ENCODE measurements around the gene TUBB2B. TPM values are rescaled to one million over a fixed set of nuclear protein-coding genes. Genes with fewer than 3 reads are reported as not detected.

Gene TUBB2B
- total and polyA plus RNA-seq, 4 donors = 0.22 to 4.6 (median 3.2) TPM

- Histone ChIP-seq H3K9ac (ENCODE audit: low read depth in 1 of 2, low read length in 2 of 2) (no peak overlapping the region), H3K4me3 (ENCODE audit: low read depth in 1 of 3, low read length in 3 of 3) (peak overlapping the region in 1 of 3 donors; percentile 32), H3K36me3 (ENCODE audit: control insufficient read depth in 4 of 4, insufficient read depth in 3 of 4, low read depth in 1 of 4, low read length in 3 of 4) (no peaks in the 10 kb centered on the region), H3K9me3 (ENCODE audit: control insufficient read depth in 4 of 4, low read length in 3 of 4) (no peaks in the 10 kb centered on the region), H3K4me1 (ENCODE audit: control insufficient read depth in 4 of 4, insufficient read depth in 4 of 4, low read length in 3 of 4) (peaks cover 18 to 46% (median 34%) of the 10 kb centered on the region in 4 donors), H3K27ac (ENCODE audit: low read depth in 1 of 2, low read length in 2 of 2) (no peak overlapping the region), H3K27me3 (ENCODE audit: control insufficient read depth in 4 of 4, insufficient read depth in 4 of 4, low read length in 3 of 4) (peaks cover 0 to 11% (median 4%) of the 10 kb centered on the region in 4 donors)
- WGBS = 4% methylated on average over 62 of the region's 62 CpGs
- no peak for TF ChIP-seq TAF1 (conservative IDR thresholded peaks at IDR 0.05)
- no peak for TF ChIP-seq RXRA (IDR thresholded peaks at IDR 0.05)
- TF ChIP-seq, protein P1, sequence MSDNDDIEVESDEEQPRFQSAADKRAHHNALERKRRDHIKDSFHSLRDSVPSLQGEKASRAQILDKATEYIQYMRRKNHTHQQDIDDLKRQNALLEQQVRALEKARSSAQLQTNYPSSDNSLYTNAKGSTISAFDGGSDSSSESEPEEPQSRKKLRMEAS (IDR thresholded peaks at IDR 0.05) = no peak
- TF ChIP-seq CTCF (IDR thresholded peaks at IDR 0.05; ENCODE audit: low read depth, low read length, missing input control) = no peak
- TF ChIP-seq, protein P2, sequence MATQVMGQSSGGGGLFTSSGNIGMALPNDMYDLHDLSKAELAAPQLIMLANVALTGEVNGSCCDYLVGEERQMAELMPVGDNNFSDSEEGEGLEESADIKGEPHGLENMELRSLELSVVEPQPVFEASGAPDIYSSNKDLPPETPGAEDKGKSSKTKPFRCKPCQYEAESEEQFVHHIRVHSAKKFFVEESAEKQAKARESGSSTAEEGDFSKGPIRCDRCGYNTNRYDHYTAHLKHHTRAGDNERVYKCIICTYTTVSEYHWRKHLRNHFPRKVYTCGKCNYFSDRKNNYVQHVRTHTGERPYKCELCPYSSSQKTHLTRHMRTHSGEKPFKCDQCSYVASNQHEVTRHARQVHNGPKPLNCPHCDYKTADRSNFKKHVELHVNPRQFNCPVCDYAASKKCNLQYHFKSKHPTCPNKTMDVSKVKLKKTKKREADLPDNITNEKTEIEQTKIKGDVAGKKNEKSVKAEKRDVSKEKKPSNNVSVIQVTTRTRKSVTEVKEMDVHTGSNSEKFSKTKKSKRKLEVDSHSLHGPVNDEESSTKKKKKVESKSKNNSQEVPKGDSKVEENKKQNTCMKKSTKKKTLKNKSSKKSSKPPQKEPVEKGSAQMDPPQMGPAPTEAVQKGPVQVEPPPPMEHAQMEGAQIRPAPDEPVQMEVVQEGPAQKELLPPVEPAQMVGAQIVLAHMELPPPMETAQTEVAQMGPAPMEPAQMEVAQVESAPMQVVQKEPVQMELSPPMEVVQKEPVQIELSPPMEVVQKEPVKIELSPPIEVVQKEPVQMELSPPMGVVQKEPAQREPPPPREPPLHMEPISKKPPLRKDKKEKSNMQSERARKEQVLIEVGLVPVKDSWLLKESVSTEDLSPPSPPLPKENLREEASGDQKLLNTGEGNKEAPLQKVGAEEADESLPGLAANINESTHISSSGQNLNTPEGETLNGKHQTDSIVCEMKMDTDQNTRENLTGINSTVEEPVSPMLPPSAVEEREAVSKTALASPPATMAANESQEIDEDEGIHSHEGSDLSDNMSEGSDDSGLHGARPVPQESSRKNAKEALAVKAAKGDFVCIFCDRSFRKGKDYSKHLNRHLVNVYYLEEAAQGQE (IDR thresholded peaks at IDR 0.05) = no peak
- no peak for TF ChIP-seq JUND (IDR thresholded peaks at IDR 0.05)
- no peak for TF ChIP-seq YY1 (IDR thresholded peaks at IDR 0.05)
- no peak for TF ChIP-seq HNF4G (IDR thresholded peaks at IDR 0.05)
- TF ChIP-seq ATF3 (IDR thresholded peaks at IDR 0.05) = no peak
- no peak for DNase-seq (ENCODE audit: low spot score)
These were observed 1.5 kb upstream of the TUBB2B start for GRCh38 chr6:3228771-3229565.

DNA sequence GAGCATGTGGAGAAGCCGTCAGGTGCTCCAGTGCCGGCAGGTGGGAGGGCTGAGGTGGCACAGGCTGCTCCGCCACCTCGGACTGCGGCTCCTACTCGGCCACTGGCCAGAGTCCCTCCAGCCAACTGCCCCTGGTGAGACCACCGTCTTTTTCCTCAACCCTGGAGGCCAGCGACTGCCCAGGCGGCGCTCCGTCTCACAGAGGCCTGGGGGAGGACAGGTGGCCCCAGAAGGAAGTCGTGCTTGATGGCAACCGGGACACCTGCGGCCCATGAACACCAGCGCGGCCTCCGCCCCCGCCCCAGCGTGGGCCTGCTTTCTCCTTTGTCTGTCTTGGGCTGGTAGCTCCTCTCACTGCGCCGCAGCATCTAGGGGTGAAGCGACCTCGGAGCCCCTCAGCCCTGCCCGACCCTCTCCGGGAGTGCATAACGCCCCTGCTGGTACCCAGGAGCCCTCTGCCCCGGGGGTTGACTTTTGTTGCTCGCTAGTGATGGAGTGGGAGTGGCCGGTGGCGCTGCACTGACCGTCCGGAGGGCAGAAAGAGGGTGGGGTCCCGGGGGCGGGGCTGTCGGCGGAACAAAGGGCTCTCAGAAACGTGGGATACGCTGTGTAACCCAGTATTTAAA is 706 bp upstream of the TUBB2B start:
- Histone ChIP-seq H3K4me1 (ENCODE audit: control insufficient read depth in 4 of 4, insufficient read depth in 4 of 4, low read length in 3 of 4) (peaks cover 18 to 46% (median 34%) of the 10 kb centered on the region in 4 donors), H3K27me3 (ENCODE audit: control insufficient read depth in 4 of 4, insufficient read depth in 4 of 4, low read length in 3 of 4) (peaks cover 0 to 11% (median 3%) of the 10 kb centered on the region in 4 donors), H3K9me3 (ENCODE audit: control insufficient read depth in 4 of 4, low read length in 3 of 4) (no peaks in the 10 kb centered on the region), H3K9ac (ENCODE audit: low read depth in 1 of 2, low read length in 2 of 2) (no peak overlapping the region), H3K27ac (ENCODE audit: low read depth in 1 of 2, low read length in 2 of 2) (no peak overlapping the region), H3K36me3 (ENCODE audit: control insufficient read depth in 4 of 4, insufficient read depth in 3 of 4, low read depth in 1 of 4, low read length in 3 of 4) (no peaks in the 10 kb centered on the region), H3K4me3 (ENCODE audit: low read depth in 1 of 3, low read length in 3 of 3) (peak overlapping the region in 1 of 3 donors; percentile 32)
- 4% methylated on average over 38 of the region's 38 CpGs for WGBS
- DNase-seq (ENCODE audit: low spot score) = no peak
- TF ChIP-seq NR2F2 (IDR thresholded peaks at IDR 0.05) = no peak
